Neural progenitor cell (in vitro differentiated cells): ENCODE data around the gene ZNF732. TPM values are rescaled to one million over a fixed set of nuclear protein-coding genes. Genes with fewer than 3 reads are reported as not detected.

Source experiments
- DNase-seq: peaks from one replicate; pipeline ENCODE4 v3.0.0-alpha.2; 2016; ENCODE audit warnings: low spot score
- H2AFZ ChIP-seq: fragments of 200-600 bp; sonication (generic); replicated peaks from 2 replicates; pipeline ENCODE4 v1.6.1; 2016; ENCODE audit warnings: antibody characterized with exemption
- H3F3A ChIP-seq: fragments of 200-600 bp; sonication (generic); 2 replicates; pipeline ENCODE4 v1.6.1; 2016; ENCODE audit warnings: antibody characterized with exemption, low read depth
- H3K27ac ChIP-seq: fragments of 200-600 bp; sonication (generic); 2 replicates; pipeline ENCODE4 v1.5.1; 2016; ENCODE audit warnings: mild to moderate bottlenecking
- H3K27me3 ChIP-seq: fragments of 200-600 bp; sonication (generic); 2 replicates; pipeline ENCODE4 v1.6.1; 2016; ENCODE audit warnings: mild to moderate bottlenecking, moderate library complexity
- H3K36me3 ChIP-seq: fragments of 200-600 bp; sonication (generic); 2 replicates; pipeline ENCODE4 v1.5.1; 2016
- H3K4me1 ChIP-seq: fragments of 200-600 bp; sonication (generic); 2 replicates; pipeline ENCODE4 v1.6.1; 2016; ENCODE audit warnings: mixed run types
- H3K4me2 ChIP-seq: fragments of 200-600 bp; sonication (generic); 2 replicates; pipeline ENCODE4 v1.6.1; 2016
- H3K4me3 ChIP-seq: fragments of 200-600 bp; sonication (generic); 2 replicates; pipeline ENCODE4 v1.5.1; 2016
- H3K79me2 ChIP-seq: fragments of 200-600 bp; sonication (generic); 2 replicates; pipeline ENCODE4 v1.6.1; 2016; ENCODE audit warnings: low read depth
- H3K9ac ChIP-seq: fragments of 200-600 bp; sonication (generic); 2 replicates; pipeline ENCODE4 v1.6.1; 2016
- H3K9me3 ChIP-seq: fragments of 200-600 bp; sonication (generic); 2 replicates; pipeline ENCODE4 v1.5.1; 2016; ENCODE audit warnings: low read depth
- H4K20me1 ChIP-seq: fragments of 200-600 bp; sonication (generic); 2 replicates; pipeline ENCODE4 v1.6.1; 2016; ENCODE audit warnings: low read depth
- H3K27ac Mint-ChIP-seq: 3 replicates; pipeline ENCODE4 v1.8.0; 2021; ENCODE audit warnings: mixed read lengths
- H3K27me3 Mint-ChIP-seq: 2 replicates; pipeline ENCODE4 v1.8.0; 2022; ENCODE audit warnings: low read depth, mild to moderate bottlenecking, inconsistent platforms, moderate library complexity, mixed read lengths; ENCODE audit not compliant: insufficient read depth
- H3K36me3 Mint-ChIP-seq: 3 replicates; pipeline ENCODE4 v1.8.0; 2021; ENCODE audit warnings: mixed read lengths
- H3K4me1 Mint-ChIP-seq: 3 replicates; pipeline ENCODE4 v1.8.0; 2021; ENCODE audit warnings: mixed read lengths
- H3K4me3 Mint-ChIP-seq: 3 replicates; pipeline ENCODE4 v1.8.0; 2021; ENCODE audit warnings: mild to moderate bottlenecking, moderate library complexity, mixed read lengths
- H3K9me3 Mint-ChIP-seq: 3 replicates; pipeline ENCODE4 v1.8.0; 2020; ENCODE audit warnings: mixed read lengths
- CTCF ChIP-seq: fragments of 200-600 bp; sonication (generic); IDR thresholded peaks from 2 replicates; pipeline ENCODE4 v1.5.1; 2017; ENCODE audit warnings: antibody characterized with exemption, mild to moderate bottlenecking
- EZH2 ChIP-seq: fragments of 200-600 bp; sonication (generic); IDR thresholded peaks from 2 replicates; pipeline ENCODE4 v1.6.1; 2017; ENCODE audit warnings: antibody characterized with exemption, mild to moderate bottlenecking, moderate library complexity
- EZH2phosphoT487 ChIP-seq: fragments of 200-600 bp; sonication (generic); IDR thresholded peaks from 2 replicates; pipeline ENCODE4 v1.6.1; 2017; ENCODE audit warnings: antibody characterized with exemption
- total RNA-seq: library from RNA; depleted of rRNA; stranded (reverse); fragments of >200 nt; gene quantifications from 2 replicates; pipeline ENCODE4 v1.2.3, GENCODE V29; 2015; ENCODE audit warnings: low replicate concordance

Gene ZNF732
- total RNA-seq, 1 donor from 2014 or later = not detected

- Mint-ChIP-seq H3K27ac (no peak overlapping the region), H3K9me3 (peaks cover 40% of the 10 kb centered on the region), H3K4me1 (no peaks in the 10 kb centered on the region), H3K4me3 (no peak overlapping the region), H3K27me3 (peaks cover 5% of the 10 kb centered on the region), H3K36me3 (peaks cover 4% of the 10 kb centered on the region)
- Histone ChIP-seq H3K36me3 (no peaks in the 10 kb centered on the region), H4K20me1 (no peaks in the 10 kb centered on the region), H3K27me3 (no peaks in the 10 kb centered on the region), H3K4me1 (no peaks in the 10 kb centered on the region), H3K9ac (no peak overlapping the region), H3K27ac (no peak overlapping the region), H3K9me3 (no peaks in the 10 kb centered on the region), H3K4me3 (no peak overlapping the region), H3K79me2 (no peaks in the 10 kb centered on the region), H3F3A (no peaks in the 10 kb centered on the region), H2AFZ (no peak overlapping the region), H3K4me2 (no peak overlapping the region)
- TF ChIP-seq CTCF (no peak), EZH2 (no peak)
- no peak for DNase-seq
Observed at GRCh38 chr4:302381-302780, 2.9 kb downstream of the ZNF732 start.

- H3K4me3 Mint-ChIP-seq = no peak overlapping the region
- H3K36me3 ChIP-seq = no peaks in the 10 kb centered on the region
- no peak overlapping the region for H3K27ac ChIP-seq
- no peak overlapping the region for H2AFZ ChIP-seq
- no peaks in the 10 kb centered on the region for H3K4me1 ChIP-seq
- H4K20me1 ChIP-seq = no peaks in the 10 kb centered on the region
- no peaks in the 10 kb centered on the region for H3K79me2 ChIP-seq
- H3K4me3 ChIP-seq = no peak overlapping the region
- H3K36me3 Mint-ChIP-seq = no peaks in the 10 kb centered on the region
- H3K4me1 Mint-ChIP-seq = no peaks in the 10 kb centered on the region
- no peak overlapping the region for H3K9ac ChIP-seq
- no peak overlapping the region for H3K4me2 ChIP-seq
- peaks cover 18% of the 10 kb centered on the region for H3K9me3 ChIP-seq
- H3K27me3 ChIP-seq = no peaks in the 10 kb centered on the region
- no peak for TF ChIP-seq EZH2phosphoT487
- TF ChIP-seq EZH2 = no peak
- H3K9me3 Mint-ChIP-seq = peaks cover 26% of the 10 kb centered on the region
- no peak overlapping the region for H3K27ac Mint-ChIP-seq
- H3F3A ChIP-seq = no peaks in the 10 kb centered on the region
- no peaks in the 10 kb centered on the region for H3K27me3 Mint-ChIP-seq
- DNase-seq = no peak
Observed at GRCh38 chr4:294732-295131, 10.5 kb downstream of the ZNF732 start.

DNA sequence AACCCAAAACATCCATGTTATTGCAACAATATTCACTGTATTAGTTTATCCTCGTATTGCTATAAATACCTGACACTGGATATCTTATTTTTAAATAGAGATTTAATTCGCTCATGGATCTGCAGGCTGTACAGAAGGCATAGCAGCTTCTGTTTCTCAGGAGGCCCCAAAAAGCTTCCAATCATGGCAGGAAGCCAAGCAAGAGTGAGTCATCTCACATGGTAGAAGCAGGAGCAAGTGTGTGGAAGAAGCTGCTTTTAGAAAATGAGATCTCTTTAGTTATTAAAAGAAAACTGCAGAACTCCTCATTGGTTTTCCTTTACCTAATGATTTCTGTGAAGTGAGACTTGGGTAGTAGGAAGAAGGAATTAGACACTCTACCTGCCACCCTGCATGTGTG, 16.4 kb downstream of the ZNF732 start:
- H3F3A ChIP-seq = no peaks in the 10 kb centered on the region
- H3K79me2 ChIP-seq = no peaks in the 10 kb centered on the region
- Mint-ChIP-seq H3K4me3 (no peak overlapping the region), H3K27me3 (peaks cover 2% of the 10 kb centered on the region), H3K9me3 (peaks cover 46% of the 10 kb centered on the region), H3K4me1 (no peaks in the 10 kb centered on the region), H3K36me3 (no peaks in the 10 kb centered on the region), H3K27ac (no peak overlapping the region)
- H3K27me3 ChIP-seq = no peaks in the 10 kb centered on the region
- no peak for TF ChIP-seq EZH2
- TF ChIP-seq CTCF = no peak
- no peak for TF ChIP-seq EZH2phosphoT487
- DNase-seq = no peak
- H3K9me3 ChIP-seq = peaks cover 26% of the 10 kb centered on the region
- no peak overlapping the region for H2AFZ ChIP-seq
- no peaks in the 10 kb centered on the region for H3K36me3 ChIP-seq
- H3K4me3 ChIP-seq = no peak overlapping the region
- no peaks in the 10 kb centered on the region for H3K4me1 ChIP-seq
- no peak overlapping the region for H3K9ac ChIP-seq
- no peak overlapping the region for H3K27ac ChIP-seq
- H3K4me2 ChIP-seq = no peak overlapping the region
- H4K20me1 ChIP-seq = no peaks in the 10 kb centered on the region

- Histone ChIP-seq H3K9ac (no peak overlapping the region), H3F3A (no peaks in the 10 kb centered on the region), H3K27me3 (no peaks in the 10 kb centered on the region), H3K79me2 (no peaks in the 10 kb centered on the region), H4K20me1 (no peaks in the 10 kb centered on the region), H3K4me2 (no peak overlapping the region), H3K4me1 (no peaks in the 10 kb centered on the region), H3K4me3 (no peak overlapping the region), H3K36me3 (no peaks in the 10 kb centered on the region), H3K27ac (no peak overlapping the region), H2AFZ (no peak overlapping the region), H3K9me3 (peaks cover 61% of the 10 kb centered on the region)
- no peak for DNase-seq
- H3K4me1 Mint-ChIP-seq = no peaks in the 10 kb centered on the region
- peaks cover 2% of the 10 kb centered on the region for H3K27me3 Mint-ChIP-seq
- TF ChIP-seq EZH2 (no peak), CTCF (no peak)
- H3K36me3 Mint-ChIP-seq = peaks cover 4% of the 10 kb centered on the region
- H3K9me3 Mint-ChIP-seq = peaks cover 69% of the 10 kb centered on the region
- H3K27ac Mint-ChIP-seq = no peak overlapping the region
- H3K4me3 Mint-ChIP-seq = no peak overlapping the region
Observed at GRCh38 chr4:273309-274017, 31.8 kb downstream of the ZNF732 start.
